Activated CD8-positive, alpha-beta memory T cell treated with anti-CD3 and anti-CD28 coated beads for 1 hour (primary cell): ENCODE measurements around the gene VAMP8.
"Not testable (repeated sequence)": the region's sequence is repeated elsewhere in the genome, so short reads cannot be mapped to it uniquely, and the experiment has no call there.

Source experiments
- DNase-seq, 2 donors: peaks; one replicate each; pipeline ENCODE4 v3.0.0-alpha.2; 2020; ENCODE audit warnings: low read depth in 1 of 2; ENCODE audit errors: extremely low read depth in 1 of 2

VAMP8 gene

DNA sequence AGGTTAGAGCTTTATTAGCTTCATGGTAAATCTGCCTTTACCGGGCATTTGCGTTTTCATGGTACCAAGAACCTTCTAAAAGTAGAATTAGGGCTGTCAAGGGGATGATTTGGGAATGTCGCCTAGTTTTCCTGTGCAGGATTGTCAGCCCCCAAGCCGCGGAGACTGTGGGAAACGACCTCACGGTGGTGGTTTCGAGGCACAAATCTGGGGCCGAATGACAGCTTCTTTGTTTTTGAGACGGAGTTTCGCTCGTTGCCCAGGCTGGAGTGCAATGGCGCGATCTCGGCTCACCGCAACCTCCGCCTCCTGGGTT lies 38.0 kb downstream of the VAMP8 start:
- DNase-seq: no peak

DNA sequence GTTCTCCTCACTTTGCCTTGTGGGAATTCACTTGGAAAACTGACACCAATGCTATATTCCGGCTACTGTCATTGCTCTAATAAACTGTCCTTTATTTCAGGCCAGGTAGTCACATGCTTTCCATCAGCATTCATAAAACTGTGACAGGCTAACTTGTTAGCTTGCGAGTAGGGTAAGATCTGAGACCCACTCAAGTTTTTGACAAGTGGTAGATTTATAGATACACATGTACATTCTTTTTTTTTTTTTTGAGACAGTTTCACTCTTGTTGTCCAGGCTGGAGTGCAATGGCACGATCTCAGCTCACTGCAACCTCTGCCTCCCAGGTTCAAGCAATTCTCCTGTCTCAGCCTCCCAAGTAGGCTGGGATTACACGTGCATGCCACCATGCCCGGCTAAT lies 40.3 kb downstream of the VAMP8 start:
- not testable (repeated sequence) for DNase-seq

DNA sequence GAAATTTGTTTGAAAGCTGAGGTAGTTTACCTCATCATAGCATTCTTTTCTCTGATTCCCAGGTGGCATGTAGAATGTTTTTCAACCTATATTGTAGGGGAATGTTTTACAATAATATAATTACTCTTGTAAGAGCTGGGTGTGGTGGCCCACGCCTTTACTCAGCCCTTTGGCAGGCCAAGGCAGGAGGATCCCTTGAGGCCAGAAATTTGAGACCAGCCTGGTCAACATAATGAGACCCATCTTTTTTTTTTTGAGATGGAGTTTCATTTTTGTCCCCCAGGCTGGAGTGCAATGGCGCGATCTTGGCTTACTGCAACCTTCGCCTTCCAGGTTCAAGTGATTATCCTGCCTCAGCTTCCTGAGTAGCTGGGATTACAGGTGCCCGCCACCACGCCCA lies 42.2 kb downstream of the VAMP8 start:
- DNase-seq: no peak

DNA sequence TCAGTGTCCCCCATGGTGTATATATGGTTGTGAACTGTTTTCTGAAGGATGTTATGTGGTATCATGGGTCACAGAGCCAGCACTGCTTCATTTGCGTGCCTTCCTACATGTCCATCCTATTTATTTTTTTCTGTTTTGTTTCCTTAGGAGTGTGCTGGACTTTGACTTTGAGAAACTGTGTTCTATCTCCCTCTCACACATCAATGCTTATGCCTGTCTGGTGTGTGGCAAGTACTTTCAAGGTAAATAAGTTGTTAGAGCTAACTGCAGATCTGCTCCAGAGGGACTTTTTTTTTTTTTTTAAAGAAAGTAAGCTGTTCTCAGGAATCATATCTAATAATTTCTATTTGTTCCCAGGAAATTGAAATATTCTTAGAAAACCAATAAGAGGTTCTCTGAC lies 44.0 kb downstream of the VAMP8 start:
- DNase-seq: no peak

DNA sequence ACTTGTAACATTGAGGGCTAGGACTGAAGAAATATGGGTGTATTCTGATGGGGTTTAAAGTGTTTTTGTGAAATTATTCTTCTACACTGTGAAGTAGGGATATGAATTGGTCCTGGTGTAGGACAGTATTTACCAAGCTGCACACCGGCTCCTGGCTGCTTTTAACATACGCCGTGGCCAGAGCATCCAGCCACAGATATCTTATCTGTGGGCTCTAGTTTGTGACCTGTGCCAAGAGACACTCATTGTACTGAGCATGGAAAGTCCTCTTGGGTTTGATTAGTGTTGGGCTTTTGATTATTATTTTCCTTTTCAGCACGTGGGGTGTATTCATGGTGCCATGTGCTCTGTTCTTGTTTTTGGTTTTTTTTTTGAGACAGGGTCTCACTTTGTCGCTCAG lies 46.6 kb downstream of the VAMP8 start:
- no peak for DNase-seq

DNA sequence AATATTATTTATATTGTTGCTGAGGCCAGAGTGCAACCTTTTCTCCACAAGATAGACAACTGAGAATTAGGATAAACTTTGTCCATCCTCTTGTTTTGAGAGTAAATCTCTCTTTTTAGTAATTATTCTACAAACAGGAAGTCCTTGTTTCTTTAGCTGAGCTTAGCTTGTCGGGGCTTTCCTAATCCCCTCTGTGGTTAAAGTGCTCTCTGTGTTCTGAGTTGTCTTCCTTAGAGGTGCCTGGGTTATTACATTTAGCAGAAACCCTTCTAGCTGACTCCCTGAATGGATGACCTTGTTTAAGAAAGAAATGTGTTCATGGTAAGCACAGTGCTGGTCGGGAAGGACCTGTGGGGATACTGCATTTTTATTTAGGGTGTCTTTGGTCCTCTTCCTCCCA lies 51.3 kb downstream of the VAMP8 start:
- no peak for DNase-seq

DNA sequence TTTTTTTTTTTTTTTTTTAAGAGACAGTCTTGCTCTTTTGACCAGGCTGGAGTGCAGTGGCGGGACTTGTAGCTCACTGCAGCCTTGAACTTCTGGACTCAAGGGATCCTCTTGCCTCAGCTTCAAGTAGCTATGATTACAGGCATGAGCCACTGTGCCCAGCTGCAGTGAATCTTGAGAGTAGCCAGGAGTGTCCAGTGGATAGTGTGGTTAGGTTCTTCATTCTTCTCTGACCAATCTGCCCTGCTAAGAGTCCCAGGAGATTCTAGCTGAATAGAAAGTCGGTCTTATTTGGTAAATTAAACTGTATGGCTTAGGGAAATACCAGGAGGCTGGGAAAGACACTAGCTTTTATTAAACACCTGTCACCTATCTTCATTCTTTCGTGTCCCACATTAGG lies 53.9 kb downstream of the VAMP8 start:
- DNase-seq: no peak
